ENCODE results near the gene RRP9.

RRP9 gene

DNA sequence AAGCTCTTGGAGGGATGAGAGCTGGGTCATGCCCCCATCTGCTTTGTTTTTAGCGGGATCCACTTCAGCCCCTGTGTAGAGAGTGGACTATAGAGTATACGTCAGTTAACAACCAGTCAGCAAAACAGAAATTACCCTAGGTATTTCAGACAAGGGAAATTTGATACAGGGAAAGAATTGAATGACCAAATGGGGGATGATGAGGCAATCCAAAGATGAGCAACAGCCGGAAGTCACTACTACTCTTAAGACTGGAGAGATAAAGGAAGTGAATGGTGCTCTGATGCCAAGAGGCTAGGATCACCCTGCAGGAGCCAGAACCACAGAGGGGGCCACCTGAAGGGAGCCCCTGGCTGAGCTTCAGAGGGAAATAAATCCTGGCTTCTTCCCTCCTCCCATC, 11.7 kb upstream of the RRP9 start:
- DNase-seq (ENCODE audit: extremely low read depth, low read depth) = no peak
- TF ChIP-seq, protein P1, sequence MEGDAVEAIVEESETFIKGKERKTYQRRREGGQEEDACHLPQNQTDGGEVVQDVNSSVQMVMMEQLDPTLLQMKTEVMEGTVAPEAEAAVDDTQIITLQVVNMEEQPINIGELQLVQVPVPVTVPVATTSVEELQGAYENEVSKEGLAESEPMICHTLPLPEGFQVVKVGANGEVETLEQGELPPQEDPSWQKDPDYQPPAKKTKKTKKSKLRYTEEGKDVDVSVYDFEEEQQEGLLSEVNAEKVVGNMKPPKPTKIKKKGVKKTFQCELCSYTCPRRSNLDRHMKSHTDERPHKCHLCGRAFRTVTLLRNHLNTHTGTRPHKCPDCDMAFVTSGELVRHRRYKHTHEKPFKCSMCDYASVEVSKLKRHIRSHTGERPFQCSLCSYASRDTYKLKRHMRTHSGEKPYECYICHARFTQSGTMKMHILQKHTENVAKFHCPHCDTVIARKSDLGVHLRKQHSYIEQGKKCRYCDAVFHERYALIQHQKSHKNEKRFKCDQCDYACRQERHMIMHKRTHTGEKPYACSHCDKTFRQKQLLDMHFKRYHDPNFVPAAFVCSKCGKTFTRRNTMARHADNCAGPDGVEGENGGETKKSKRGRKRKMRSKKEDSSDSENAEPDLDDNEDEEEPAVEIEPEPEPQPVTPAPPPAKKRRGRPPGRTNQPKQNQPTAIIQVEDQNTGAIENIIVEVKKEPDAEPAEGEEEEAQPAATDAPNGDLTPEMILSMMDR (IDR thresholded peaks at IDR 0.05; ENCODE audit: low read depth, low read length) = no peak

DNA sequence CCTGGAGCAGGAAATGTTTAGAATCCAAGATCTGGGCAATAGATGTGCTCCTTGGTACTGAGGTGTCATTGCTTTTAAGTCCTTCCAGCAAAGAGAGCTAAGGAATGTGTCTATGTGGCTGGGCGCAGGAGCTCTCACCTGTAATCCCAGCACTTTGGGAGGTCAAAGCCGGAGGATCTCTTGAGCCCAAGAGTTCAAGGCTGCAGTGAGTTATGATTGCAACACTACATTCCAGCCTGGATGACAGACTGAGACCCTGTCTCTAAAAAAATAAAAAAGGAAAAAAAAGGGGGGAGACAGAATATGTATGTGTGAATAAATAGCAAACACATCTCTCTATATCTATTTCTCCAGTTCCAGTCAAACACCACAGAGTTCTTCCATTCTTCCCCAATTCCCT, 9.2 kb upstream of the RRP9 start:
- TF ChIP-seq, protein P1 (IDR thresholded peaks at IDR 0.05; ENCODE audit: low read depth, low read length) = no peak
- DNase-seq (ENCODE audit: extremely low read depth, low read depth) = no peak

DNA sequence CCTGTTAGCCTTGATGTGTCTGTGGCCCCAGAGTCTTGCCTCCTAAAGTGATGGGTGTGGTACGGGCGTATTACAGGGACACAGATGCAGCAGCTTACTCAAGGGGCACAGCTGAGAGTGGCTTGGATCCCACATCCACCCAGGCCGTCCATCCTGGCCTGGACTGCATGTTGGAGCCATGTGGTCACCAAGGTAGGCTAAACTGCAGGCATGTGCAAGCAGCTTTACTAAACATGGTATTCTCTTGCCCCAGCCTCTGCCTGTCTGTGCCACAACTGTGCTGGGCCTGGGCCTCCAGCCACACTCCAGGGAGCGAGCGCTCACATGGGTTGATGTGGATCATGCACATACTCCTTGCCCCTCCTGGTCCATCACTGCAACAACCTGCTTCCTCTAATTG, 7.4 kb upstream of the RRP9 start:
- DNase-seq (ENCODE audit: extremely low read depth, low read depth) = no peak
- TF ChIP-seq, protein P1 (IDR thresholded peaks at IDR 0.05; ENCODE audit: low read depth, low read length) = no peak

DNA sequence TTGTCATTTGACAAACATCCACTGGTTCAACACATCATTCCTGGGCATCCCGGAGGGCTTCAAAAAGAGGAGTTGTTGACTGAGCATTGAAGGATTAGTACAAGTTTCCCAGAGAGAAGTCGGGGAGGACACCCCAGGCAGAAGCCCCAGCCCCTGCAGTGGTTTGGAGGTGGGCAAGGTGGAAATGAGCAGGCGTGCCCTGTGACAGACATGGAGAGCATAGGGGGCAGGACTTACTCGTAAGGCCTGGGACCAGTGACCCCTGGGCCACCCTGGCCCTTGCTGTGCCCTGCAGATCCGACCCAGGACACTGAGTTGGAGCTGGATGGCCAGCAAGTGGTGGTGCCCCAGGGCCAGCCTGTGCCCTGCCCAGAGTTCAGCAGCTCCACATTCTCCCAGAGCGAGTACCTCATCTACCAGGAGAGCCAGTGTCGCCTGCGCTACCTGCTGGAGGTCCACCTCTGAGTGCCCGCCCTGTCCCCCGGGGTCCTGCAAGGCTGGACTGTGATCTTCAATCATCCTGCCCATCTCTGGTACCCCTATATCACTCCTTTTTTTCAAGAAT, 6.4 kb upstream of the RRP9 start:
- TF ChIP-seq, protein P1 (IDR thresholded peaks at IDR 0.05; ENCODE audit: low read depth, low read length) = no peak
- no peak for DNase-seq (ENCODE audit: extremely low read depth, low read depth)

DNA sequence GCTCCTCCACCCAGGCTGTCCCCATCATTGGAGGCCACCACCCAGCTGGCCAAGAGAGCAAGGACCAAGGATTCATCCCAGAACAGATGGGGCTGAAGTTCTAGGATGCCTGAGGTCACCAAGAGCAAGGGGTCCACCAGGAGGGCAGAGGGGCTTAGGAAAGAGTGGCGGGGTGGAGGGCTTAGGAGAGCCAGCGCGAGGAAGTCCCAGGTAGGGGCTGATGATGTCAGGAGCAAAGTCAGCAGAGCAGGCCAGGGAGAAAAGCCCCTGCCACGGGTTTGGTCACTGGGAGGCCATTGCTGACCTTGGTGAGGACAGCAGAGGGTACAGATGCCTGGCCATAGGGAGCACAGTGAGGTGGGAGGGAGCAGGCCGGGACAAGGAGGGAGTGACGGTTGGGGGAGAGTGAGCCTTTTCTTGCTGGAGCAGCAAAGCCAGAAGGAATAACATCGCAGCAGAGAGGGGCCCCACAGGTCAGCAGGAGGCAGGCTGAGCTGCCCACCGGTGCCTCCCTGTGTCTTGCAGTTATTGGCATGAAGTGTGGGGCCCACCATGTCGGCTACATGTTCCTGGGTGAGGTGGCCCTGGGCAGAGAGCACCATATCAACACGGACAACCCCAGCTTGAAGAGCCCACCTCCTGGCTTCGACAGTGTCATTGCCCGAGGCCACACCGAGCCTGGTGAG, 5.7 kb upstream of the RRP9 start:
- DNase-seq (ENCODE audit: extremely low read depth, low read depth) = no peak
- TF ChIP-seq, protein P1 (IDR thresholded peaks at IDR 0.05; ENCODE audit: low read depth, low read length) = no peak

DNA sequence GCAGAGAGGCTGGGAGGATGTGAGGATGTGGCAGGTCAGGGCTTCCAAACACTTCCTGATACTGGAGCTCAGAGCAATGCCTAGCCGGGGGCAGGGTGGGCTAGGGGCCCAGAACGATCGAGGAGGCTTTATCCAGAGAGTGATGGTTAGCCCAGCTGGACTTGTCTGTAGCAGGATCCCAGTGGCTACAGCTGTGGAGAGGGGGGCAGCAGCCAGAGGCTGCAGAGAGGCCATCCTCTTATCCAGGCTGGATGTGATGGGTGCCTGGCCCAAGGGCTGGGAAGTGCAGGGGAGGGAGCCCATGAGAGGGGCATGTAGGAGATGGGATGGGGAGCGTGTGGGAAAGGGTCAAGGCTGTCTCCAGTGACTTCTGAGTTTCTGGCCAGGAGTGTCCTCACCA, 5.1 kb upstream of the RRP9 start:
- DNase-seq (ENCODE audit: extremely low read depth, low read depth) = no peak
- TF ChIP-seq, protein P1 (IDR thresholded peaks at IDR 0.05; ENCODE audit: low read depth, low read length) = no peak

DNA sequence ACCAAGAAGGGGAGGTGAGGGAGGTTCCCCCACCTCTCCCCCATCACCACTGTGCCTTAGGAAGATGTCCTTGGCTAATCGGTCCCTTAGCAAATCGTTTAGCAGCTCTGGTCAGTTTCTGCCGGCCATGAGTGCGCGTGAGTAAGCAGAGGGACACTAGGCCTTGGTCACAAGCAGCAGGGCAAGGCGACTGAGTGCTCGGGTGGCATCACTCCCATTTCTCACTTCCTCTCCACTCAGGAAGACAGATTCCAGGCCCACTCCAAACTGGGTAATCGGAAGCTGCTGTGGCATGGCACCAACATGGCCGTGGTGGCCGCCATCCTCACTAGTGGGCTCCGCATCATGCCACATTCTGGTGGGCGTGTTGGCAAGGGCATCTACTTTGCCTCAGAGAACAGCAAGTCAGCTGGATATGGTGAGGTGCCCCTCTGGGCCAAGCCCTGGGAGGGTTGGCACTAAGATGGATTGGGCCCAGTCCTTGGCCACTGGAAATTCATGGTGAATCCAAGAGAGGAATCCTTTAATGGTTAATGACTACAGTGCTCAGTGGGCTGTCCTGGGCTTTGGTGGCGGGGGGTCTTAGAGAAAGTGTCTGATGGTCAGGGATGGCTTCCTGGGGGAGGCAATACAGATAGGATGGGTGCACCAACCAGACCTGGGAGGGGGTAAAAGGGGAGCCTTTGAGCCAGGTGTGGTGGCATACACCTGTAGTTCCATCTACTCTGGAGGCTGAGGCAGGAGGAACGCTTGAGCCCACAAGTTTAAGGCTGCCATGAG, 4.4 kb upstream of the RRP9 start:
- TF ChIP-seq, protein P1 (IDR thresholded peaks at IDR 0.05; ENCODE audit: low read depth, low read length) = no peak
- no peak for DNase-seq (ENCODE audit: extremely low read depth, low read depth)

Data from AG09319 (cell line).